Sigmoid colon (tissue), 7 donors: Measurements from ENCODE around the gene AKAP1. TPM values are rescaled to one million over a fixed set of nuclear protein-coding genes. Genes with fewer than 3 reads are reported as not detected.

Source experiments
- DNase-seq: peaks from one replicate; pipeline ENCODE4 v3.0.0-alpha.2; 2019
- H3K27ac ChIP-seq, 4 donors: fragments of 200-600 bp; sonication (generic); one replicate each; pipeline ENCODE4 v1.5.1; 2016 to 2019; ENCODE audit warnings: mild to moderate bottlenecking in 1 of 4
- H3K27me3 ChIP-seq, 3 donors: fragments of 200-600 bp; sonication (generic); one replicate each; pipeline ENCODE4 v1.5.1; 2019; ENCODE audit warnings: mild to moderate bottlenecking in 1 of 3
- H3K36me3 ChIP-seq, 4 donors: fragments of 200-600 bp; sonication (generic); one replicate each; pipeline ENCODE4 v1.5.1; 2016 to 2019
- H3K4me1 ChIP-seq, 4 donors: fragments of 200-600 bp; sonication (generic); one replicate each; pipeline ENCODE4 v1.5.1; 2017 to 2019
- H3K4me3 ChIP-seq, 4 donors: fragments of 200-600 bp; sonication (generic); one replicate each; pipeline ENCODE4 v1.5.1; 2017 to 2019; ENCODE audit warnings: mild to moderate bottlenecking in 2 of 4, moderate library complexity in 1 of 4
- H3K9me3 ChIP-seq, 4 donors: fragments of 200-600 bp in 3 of 4; sonication (generic) in 3 of 4; one replicate each; pipeline versions ENCODE4 v1.5.1 to v1.6.1; 2013 to 2019
- CTCF ChIP-seq, 4 experiments: fragments of 450-650 bp in 3 of 4; fragments of 200-600 bp in 1 of 4; IDR thresholded peaks; one replicate each; pipeline ENCODE4 v1.5.1; 2016 to 2019; ENCODE audit warnings: antibody characterized with exemption in 4 of 4, mild to moderate bottlenecking in 3 of 4, moderate library complexity in 2 of 4
- EP300 ChIP-seq, 4 donors: sonication (generic); formaldehyde crosslinking; IDR thresholded peaks; one replicate each; pipeline ENCODE4 v1.6.1; 2017; ENCODE audit warnings: antibody characterized with exemption in 4 of 4
- POLR2A ChIP-seq, 2 donors: fragments of 450-650 bp; IDR thresholded peaks; one replicate each; pipeline ENCODE4 v1.6.1; 2016; ENCODE audit warnings: antibody characterized with exemption in 2 of 2, mild to moderate bottlenecking in 2 of 2, moderate library complexity in 2 of 2
- POLR2AphosphoS5 ChIP-seq, 4 donors: sonication (generic); formaldehyde crosslinking; IDR thresholded peaks; one replicate each; pipeline ENCODE4 v1.6.1; 2017; ENCODE audit warnings: antibody characterized with exemption in 4 of 4
- WGBS, 2 donors: extraction: QIAGEN DNeasy Blood & Tissue Kit; methylation state at CpG; one replicate each; pipeline ENCODE4 v1.1.7; 2013; 5-methylcytosine and 5-hydroxymethylcytosine counted together
- intact Hi-C: fragments of 100-400 bp; cut with DNase I; formaldehyde crosslinking; loops from one replicate; pipeline ENCODE4 v1.15.1; 2023
- polyA plus RNA-seq, 3 donors: library from polyadenylated mRNA; stranded (reverse); fragments of 200-250 nt; gene quantifications; one replicate each; pipeline ENCODE4 v1.2.3, GENCODE V29; 2013
- total RNA-seq, 4 donors: library from RNA; depleted of rRNA; stranded (reverse); fragments of >200 nt; gene quantifications; one replicate each; pipeline ENCODE4 v1.1.0, GENCODE V29; 2016
- donor health status: healthy with polysubstance abuse.
- donor health status: Bipolar disorder and iron deficiency.
- donor health status: healthy.

AKAP1 gene
- total and polyA plus RNA-seq, 7 donors, result 12.7 to 126 (median 78.9) TPM

DNA sequence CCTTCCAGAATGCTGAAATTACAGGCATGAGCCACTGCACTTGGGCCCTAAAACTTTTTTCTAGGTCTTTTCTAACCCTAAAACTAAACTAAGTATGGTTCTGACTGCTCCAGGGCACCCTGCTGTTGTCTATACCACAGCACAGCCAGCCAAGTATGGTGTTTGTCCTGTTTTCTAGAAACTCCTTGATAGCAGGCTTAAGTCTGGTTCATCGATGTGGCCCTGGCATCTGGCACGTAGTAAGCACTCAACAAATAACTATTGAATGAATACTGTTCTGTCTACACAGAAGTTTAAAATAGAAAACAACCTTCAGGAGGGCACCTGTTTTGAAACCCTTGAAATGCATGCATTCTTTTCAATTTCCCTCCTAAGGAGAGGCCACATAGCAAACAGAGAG lies 44.5 kb upstream of the AKAP1 start:
- Histone ChIP-seq H3K36me3 (no peaks in the 10 kb centered on the region), H3K9me3 (no peaks in the 10 kb centered on the region), H3K27ac (no peak overlapping the region), H3K4me1 (peaks cover 0 to 25% (median 14%) of the 10 kb centered on the region in 4 donors), H3K27me3 (peaks cover 0 to 14% (median 0%) of the 10 kb centered on the region in 3 donors), H3K4me3 (no peak overlapping the region)
- 76 to 86% methylated on average over 2 of the region's 2 CpGs for WGBS, 2 donors
- TF ChIP-seq EP300 (IDR thresholded peaks at IDR 0.05), result no peak
- TF ChIP-seq CTCF (IDR thresholded peaks at IDR 0.05), result no peak
- TF ChIP-seq POLR2AphosphoS5 (IDR thresholded peaks at IDR 0.05), result no peak
- no peak for TF ChIP-seq POLR2A (IDR thresholded peaks at IDR 0.05)
- no peak for DNase-seq
- intact Hi-C loops, result no loop called here

- H3K4me3 ChIP-seq, result no peak overlapping the region
- TF ChIP-seq CTCF (IDR thresholded peaks at IDR 0.05) (no peak), POLR2A (IDR thresholded peaks at IDR 0.05) (no peak), EP300 (IDR thresholded peaks at IDR 0.05) (no peak), POLR2AphosphoS5 (IDR thresholded peaks at IDR 0.05) (no peak)
- no peaks in the 10 kb centered on the region for H3K36me3 ChIP-seq
- intact Hi-C loops, result no loop called here
- H3K27me3 ChIP-seq, result peaks cover 0 to 23% (median 0%) of the 10 kb centered on the region in 3 donors
- no peaks in the 10 kb centered on the region for H3K9me3 ChIP-seq
- WGBS, 2 donors, result 87 to 90% methylated on average over 4 of the region's 4 CpGs
- DNase-seq, result no peak
- H3K4me1 ChIP-seq, result peaks cover 0 to 16% (median 13%) of the 10 kb centered on the region in 4 donors
- H3K27ac ChIP-seq, result no peak overlapping the region
These were observed 41.8 kb upstream of the AKAP1 start for GRCh38 chr17:57043276-57043675.

- peak overlapping the region; percentile 27 to 47 (median 43) for H3K4me3 ChIP-seq
- H3K9me3 ChIP-seq, result no peaks in the 10 kb centered on the region
- no peaks in the 10 kb centered on the region for H3K36me3 ChIP-seq
- WGBS, 2 donors, result 35 to 71% methylated on average over 49 of the region's 49 CpGs
- peaks cover 0 to 23% (median 0%) of the 10 kb centered on the region in 3 donors for H3K27me3 ChIP-seq
- peak overlapping the region in 1 of 4 donors; percentile 29 for H3K27ac ChIP-seq
- TF ChIP-seq EP300 (IDR thresholded peaks at IDR 0.05), result no peak
- TF ChIP-seq POLR2AphosphoS5 (IDR thresholded peaks at IDR 0.05), result no peak
- TF ChIP-seq CTCF (IDR thresholded peaks at IDR 0.05), result no peak
- no peak for TF ChIP-seq POLR2A (IDR thresholded peaks at IDR 0.05)
- DNase-seq, result no peak
- intact Hi-C loops, result no loop called here
- peaks cover 0 to 16% (median 13%) of the 10 kb centered on the region in 4 donors for H3K4me1 ChIP-seq
These were observed 39.8 kb upstream of the AKAP1 start for GRCh38 chr17:57044976-57045867.

- Histone ChIP-seq H3K4me3 (peak overlapping the region; percentile 27 to 47 (median 43)), H3K9me3 (no peaks in the 10 kb centered on the region), H3K27me3 (peaks cover 0 to 23% (median 0%) of the 10 kb centered on the region in 3 donors), H3K27ac (peak overlapping the region in 1 of 4 donors; percentile 29), H3K4me1 (peaks cover 0 to 16% (median 13%) of the 10 kb centered on the region in 4 donors), H3K36me3 (no peaks in the 10 kb centered on the region)
- DNase-seq, result peak; percentile 67
- 36 to 77% methylated on average over 69 of the region's 69 CpGs for WGBS, 2 donors
- TF ChIP-seq POLR2A (IDR thresholded peaks at IDR 0.05) (no peak), EP300 (IDR thresholded peaks at IDR 0.05) (no peak), CTCF (IDR thresholded peaks at IDR 0.05) (no peak), POLR2AphosphoS5 (IDR thresholded peaks at IDR 0.05) (no peak)
- intact Hi-C loops, result no loop called here
These were observed 39.0 kb upstream of the AKAP1 start for GRCh38 chr17:57045868-57046704.
